Stimulated activated CD4-positive, alpha-beta T cell treated with anti-CD3 and anti-CD28 coated beads, Interleukin-15, amount 100 ng/mL, for 1 hour (primary cell): ENCODE results near the gene LARP1B.
"Not testable (repeated sequence)": the region's sequence is repeated elsewhere in the genome, so short reads cannot be mapped to it uniquely, and the experiment has no call there.

ENCODE experiments used
- DNase-seq, 2 donors: peaks; one replicate each; pipeline ENCODE4 v3.0.0-alpha.2; 2020; ENCODE audit warnings: low read depth in 1 of 2, low spot score in 1 of 2

Gene LARP1B

DNA sequence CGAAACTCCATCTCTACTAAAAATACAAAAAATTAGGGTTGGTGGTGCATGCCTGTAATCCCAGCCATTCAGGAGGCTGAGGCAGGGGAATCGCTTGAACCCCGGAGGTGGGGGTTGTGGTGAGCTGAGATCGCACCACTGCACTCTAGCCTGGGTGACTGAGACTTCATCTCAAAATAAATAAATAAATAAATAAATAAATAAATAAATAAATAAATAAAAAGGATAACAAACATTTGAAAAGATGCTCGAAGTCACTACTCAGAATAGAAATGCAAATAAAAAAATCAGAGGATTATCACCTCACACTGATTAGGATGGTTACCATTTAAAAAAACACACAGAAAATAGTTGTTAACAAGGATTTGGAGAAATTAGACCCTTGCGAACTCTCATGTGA lies 73.8 kb downstream of the LARP1B start:
- DNase-seq = no peak

DNA sequence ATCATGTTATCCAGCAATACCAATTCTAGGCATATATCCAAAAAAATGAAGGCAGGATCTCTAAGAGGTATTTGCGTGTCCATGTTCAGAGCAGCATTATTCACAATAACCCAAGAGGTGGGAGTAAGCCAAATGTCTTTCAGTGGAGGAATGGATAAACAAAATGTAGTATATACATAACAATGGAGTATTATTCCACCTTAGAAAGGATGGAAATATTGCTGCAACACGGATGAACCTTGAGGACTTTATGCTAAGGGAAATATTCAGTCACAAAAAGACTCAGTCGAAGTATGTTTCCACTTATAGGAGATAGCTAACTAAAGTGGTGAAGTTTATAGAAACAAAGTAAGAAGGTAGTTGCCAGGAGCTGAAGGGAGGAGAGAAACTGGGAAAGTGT lies 74.3 kb downstream of the LARP1B start:
- DNase-seq = no peak

DNA sequence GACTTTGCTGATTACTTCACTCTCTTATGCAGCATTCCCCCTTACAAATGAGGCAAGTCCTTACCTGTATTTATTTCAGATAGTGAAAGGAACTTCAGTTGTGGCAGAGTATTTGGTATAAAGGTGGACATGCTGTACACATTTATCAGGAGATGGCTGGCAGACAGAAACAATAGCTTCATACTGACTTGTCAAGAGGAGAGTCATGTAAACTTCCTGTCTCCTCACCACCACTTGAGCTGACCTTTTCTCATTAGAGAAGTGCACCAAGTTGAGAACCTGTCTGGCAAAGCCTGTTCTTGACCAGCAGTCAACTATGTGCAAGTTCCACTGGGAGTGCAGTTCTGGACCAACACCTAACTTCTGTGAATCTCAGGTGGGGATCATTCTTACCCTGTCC lies 80.8 kb downstream of the LARP1B start:
- no peak for DNase-seq

DNA sequence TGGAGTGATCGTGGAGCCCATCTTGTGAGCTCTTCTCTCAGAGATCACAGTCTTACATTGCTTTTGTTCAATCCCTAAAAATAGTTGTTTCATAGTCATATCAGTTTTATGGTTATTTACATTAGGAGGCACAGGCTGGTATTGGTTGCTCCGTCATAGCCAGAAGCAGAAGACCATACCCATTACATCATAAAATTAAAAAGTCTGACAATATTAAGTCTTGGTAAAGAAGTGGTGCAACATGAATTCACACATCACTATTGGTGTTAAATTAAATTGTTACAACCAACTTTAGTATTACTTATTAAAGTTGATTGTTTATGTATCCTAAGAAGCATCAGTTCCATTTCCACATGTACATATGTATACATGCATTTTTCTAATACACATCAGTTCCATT lies 84.6 kb downstream of the LARP1B start:
- no peak for DNase-seq

DNA sequence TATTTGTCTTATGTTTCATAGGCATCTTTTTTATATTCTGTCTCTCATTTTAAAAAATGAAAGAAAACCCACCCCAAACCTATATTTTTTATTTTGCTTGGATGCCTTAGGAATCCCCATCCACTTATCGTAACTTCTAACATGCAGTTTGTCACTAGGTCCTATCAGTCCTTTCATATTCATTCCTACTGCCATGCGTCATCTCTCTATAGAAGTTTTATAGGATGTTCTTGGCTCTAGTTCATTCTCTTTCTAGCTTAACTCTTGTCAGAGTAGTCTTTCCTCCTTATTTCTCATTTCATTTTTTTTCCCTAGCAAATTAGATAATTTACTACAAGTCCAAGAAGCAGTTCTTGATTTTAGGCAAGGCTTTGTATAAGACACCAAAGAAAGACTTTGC lies 92.7 kb downstream of the LARP1B start:
- DNase-seq = no peak

DNA sequence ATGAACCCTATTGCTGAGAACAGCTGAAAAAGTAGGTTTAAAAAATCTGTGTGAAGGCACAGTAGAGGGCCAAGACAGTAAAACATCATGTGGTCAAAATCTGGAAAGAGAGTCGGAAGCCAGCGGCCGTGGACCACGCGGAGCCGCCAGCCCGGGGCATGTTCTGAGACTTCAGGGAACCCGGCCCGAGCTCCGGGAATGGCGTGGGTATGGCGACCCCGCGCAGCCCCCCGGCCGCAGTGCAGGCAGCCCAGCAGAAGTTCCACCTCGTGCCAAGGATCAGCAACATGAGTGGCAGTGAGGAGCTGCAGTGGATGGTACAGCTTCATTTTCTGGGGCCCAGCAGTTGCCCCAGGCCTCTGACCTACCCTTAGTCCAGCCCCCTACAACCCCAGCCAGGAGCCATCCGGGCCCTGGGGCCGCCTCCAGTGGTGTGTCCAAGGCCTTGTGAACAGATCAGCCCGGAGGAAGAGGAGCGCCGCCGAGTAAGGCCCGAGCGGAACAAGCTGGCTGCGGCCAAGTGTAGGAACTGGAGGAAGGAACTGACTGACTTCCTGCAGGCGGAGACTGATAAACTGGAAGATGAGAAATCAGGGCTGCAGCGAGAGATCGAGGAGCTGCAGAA lies 94.2 kb downstream of the LARP1B start:
- DNase-seq = no peak

DNA sequence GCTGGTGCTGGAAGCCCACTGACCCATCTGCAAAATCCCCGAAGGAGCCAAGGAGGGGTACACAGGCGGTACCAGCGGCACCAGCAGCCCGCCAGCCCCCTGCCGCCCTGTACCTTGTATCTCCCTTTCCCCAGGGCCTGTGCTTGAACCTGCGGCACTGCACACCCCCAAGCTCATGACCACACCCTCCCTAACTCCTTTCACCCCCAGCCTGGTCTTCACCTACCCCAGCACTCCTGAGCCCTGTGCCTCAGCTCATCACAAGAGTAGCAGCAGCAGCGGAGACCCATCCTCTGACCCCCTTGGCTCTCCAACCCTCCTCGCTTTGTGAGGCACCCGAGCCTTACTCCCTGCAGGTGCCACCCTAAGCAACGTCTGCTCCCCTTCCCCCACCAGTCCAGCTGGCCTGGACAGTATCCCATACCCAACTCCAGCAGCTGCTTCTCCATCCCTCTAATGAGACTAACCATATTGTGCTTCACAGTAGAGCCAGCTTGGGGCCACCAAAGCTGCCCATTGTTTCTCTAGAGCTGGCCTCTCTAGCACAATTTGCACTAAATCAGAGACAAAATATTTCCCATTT lies 94.9 kb downstream of the LARP1B start:
- no peak for DNase-seq

DNA sequence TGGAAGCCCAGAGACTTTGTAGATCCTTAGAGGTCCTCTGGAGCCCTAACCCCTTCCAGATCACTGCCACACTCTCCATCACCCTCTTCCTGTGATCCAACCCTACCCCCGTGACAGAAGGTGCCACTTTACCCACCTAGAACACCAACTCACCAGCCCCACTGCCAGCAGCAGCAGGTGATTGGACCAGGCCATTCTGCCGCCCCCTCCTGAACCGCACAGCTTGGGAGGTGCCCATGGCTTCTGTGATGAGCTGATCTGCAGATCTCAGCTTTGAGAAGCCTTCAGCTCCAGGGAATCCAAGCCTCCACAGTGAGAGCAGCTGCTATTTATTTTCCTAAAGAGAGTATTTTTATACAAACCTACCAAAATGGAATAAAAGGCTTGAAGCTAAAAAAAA lies 95.4 kb downstream of the LARP1B start:
- not testable (repeated sequence) for DNase-seq

DNA sequence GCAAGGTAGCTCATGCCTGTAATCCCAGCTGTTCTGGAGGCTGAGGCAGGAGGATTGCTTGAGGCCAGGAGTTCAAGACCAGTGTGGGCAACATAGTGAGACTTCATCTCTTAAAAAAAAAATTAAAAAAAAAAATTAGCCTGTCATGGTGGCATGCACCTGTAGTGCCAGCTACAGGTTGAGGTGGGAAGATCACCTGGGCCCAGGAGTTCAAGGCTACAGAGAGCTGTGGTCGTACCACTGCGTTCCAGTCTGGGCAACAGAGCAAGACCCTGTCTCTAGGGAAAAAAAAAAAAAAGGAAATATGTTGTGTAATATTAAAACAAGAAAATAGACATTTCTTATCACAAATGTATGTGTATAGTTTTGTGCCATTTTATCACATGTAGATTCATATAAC lies 97.8 kb downstream of the LARP1B start:
- DNase-seq = no peak

DNA sequence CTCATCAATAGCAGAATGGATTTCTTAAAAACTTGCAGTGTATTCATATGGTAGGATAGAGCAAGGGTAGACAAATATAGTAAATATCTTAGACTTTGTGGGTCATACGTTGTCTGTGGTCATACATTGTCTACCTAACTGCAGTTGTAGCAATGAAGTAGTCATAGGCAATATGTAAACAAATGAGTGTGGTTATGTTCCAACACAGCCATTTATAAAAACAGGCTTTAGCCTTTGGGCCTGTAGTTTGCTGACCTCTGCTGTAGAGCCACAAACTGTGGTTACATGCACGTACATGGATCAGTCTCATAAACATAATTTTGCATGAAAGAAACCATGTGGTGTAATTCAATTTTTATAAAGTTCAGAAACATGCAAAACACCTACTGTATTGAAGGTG lies 98.9 kb downstream of the LARP1B start:
- no peak for DNase-seq

DNA sequence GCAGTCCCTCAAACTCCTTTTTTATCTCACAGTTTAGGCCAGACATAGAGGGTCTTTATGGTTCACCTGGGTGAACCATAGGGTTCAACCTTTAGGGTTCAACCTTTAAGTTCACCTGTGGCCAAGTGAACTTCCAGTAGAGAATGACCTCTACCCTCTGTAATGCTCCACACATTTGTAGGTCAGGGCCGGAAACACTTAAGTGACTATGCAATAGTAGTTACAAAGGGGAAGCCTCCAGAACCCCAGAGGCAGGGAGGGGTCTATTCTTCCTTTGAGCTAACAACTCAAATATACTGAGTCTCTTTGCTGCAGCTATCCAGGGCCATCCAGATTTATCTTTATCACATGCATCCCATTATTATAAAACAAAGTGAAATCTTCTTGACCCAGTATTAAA lies 100.0 kb downstream of the LARP1B start:
- no peak for DNase-seq

DNA sequence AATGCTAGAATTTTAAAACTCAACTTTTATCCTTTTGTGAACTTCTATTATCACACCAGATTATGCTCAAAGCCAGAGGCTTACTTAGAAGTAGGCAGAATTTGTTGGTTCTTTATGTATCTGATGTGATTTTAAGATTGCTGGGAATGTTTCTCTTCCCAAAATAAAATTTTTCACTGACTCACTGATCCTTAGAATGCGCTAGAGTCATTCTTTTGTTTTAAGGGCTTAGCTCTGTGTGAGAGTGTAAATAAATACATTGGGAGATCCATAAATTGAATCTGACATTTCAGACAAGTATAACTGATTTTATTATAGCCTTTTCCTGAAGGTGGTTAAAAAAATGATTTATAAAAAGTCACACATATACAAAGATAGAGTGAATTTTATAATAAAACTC lies 101.3 kb downstream of the LARP1B start:
- no peak for DNase-seq

DNA sequence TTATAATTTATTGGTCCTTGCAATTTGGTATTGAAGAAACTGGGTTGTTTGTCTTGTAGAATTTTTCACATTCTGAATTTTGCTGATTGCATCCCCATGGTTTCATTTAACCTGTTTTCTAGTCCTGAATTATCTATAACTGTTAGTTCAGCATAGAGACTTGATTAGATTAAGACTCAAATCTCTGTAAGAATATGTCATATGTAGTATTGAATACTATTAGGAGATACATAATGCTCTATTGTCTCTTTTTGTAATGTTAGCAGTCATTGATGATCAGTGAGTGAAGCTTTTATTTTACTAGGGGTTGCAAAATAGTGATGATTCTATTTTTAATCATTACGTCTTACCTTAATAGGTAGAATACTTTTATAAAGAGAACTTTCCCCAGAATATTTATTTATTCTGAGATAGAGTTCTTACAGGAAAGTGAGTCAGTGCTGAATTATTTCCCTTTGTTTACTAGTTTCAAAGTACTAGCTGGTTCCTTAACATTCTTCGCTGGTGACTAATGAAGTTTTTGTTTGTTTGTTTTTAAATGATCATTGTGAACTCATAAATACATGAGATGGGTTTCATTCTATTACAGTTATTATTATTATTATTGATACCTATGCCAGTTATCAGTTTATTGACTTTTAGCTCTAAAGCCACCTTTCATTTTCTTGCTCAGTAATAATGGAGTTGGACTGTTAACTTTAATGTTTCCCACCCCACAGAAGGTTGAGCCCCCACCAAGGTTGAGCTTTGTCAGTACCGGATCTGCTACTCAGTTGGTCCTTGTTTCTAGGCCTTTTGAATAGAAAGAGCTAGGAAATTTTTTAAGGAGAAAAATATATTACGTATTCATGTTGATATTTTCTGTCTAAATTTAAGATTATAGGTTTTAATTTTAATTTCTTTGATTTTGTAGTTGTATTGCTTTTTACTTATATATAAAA lies 102.3 kb downstream of the LARP1B start:
- no peak for DNase-seq

DNA sequence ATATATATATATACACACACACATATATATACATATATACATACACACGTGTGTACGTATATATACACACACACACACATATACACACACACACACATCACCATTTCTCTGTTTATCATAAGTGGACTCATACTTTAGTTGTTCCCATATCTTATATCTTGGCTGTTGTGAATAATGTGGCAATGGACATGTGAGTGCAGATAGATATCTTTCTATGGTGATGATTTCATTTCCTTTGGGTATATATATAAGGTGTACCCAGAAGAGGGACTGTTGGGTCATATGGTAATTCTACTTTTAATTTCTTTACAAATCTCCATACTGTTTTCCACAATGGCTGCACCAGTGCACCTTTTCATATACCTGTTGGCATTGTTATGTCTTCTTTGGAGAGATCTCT lies 105.9 kb downstream of the LARP1B start:
- no peak for DNase-seq

DNA sequence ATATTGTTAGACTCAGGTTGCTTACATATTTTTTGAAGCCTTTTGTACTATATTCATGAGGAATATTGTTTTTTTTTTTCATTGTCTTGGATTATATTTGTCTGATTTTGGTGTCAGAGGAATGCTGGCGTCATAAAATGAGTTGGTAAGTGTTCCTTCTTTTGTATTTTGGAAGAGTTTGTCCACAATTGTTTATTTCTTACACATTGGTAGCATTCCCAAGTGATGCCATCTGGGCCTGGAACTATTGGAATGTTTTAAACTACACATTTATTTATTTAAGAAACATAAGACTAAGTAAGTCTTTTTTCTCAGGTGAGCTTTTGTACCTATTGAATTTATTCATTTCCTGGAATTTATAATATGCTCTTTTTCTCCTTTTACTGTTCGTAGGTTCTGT lies 107.6 kb downstream of the LARP1B start:
- DNase-seq = no peak

DNA sequence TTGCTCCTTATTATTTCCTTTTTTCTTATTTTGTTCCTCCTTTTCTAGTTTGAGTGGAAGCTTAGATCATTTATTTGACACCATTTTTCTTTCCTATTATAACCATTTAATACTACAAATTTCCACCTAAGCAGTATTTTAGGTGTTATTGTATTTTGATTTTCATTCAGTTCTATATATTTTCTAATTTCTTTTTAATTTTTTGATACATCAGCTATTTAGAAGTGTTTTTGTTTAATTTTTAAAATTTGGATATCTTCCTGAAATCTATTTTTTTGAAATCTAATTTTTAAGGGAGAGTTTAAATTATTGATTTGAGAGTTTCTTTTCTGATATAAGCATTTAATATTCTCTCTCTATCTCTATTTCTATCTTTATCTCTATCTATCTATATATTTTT lies 108.1 kb downstream of the LARP1B start:
- DNase-seq = no peak

DNA sequence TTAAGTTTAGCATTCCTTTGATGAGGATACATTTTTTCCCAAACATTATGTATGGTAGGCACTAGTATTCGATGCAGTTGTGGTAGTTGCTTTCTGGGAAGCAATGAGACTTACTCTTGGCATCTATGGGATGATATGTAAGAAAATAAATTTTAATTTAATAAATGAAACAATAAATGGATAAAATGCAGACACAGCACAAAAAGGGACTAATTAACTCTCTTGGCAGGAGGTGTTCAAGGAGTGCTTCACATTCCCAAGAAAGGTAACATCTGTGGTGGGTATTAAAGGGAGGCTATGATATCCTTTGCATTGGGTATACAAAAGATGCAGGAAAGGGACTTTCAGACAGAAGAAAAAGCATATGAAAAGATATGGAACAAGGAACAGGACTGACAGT lies 115.5 kb downstream of the LARP1B start:
- no peak for DNase-seq

DNA sequence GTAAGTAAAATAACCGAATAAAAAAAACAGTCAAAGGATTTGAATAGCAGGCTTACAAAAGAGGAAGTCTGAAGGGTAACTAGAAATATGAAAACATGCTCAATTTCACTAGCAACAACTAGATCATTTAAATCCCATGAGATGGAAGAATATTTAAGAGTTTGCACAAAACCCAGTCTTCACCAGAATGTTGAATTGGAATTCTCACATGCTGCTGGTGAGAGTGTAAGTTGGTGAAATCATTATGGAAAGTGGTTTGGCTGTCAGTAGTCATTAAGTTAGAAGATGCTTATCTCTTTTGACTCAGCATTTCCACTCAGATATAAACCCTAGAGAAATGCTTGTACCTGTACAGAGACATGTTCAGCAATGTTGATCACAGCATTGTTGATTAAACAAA lies 116.4 kb downstream of the LARP1B start:
- no peak for DNase-seq

DNA sequence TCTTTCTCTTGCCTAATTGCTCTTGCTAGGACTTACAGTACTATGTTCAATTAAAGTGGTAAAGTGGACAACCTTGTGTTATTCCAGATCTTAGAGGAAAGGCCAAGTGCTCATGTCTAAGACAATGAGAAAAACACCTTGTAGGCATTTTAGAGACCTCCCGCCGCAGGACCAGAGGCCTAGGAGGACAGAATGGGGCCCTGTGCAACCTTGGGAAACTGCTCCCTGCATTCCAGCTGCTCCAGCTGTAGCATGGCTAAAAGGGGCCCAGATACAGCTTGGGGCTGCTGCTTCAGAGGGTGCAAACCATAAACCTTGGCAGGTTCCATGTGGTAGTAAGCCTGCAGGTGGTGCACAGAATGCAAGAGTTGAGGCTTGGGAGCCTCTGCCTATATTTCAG lies 125.5 kb downstream of the LARP1B start:
- no peak for DNase-seq

DNA sequence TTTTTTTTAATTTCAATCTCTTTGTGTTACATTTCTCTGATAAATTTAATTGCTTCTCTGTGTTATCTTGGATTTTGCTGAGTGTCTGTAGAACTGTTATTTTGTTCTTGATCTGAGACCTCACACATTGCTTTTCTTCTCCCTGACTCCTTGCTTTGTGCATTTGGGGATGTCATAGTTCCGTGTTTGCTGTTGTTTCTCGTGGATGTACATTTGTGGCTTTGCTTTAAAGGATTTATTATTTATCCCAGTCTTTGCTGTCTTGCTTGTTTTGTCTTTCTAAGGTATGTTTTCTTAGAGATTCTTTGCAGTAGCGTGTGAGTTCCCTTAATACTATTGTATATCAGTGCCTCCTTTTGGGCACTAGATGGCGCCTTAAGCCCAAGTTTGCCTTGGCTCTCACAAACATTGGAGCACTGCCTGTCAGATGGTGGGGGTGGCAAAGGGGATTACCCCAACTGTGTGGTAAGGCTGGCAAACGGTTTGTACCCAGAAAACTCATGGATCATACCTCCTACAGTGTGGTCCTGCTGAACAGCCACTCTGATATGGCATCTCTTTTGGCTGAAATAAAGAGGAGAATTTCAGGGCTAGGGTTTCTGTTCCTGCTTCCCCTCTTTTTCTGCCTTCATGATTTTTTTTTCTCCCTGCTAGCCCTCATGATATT lies 130.1 kb downstream of the LARP1B start:
- DNase-seq = peak; percentile 29 to 31

DNA sequence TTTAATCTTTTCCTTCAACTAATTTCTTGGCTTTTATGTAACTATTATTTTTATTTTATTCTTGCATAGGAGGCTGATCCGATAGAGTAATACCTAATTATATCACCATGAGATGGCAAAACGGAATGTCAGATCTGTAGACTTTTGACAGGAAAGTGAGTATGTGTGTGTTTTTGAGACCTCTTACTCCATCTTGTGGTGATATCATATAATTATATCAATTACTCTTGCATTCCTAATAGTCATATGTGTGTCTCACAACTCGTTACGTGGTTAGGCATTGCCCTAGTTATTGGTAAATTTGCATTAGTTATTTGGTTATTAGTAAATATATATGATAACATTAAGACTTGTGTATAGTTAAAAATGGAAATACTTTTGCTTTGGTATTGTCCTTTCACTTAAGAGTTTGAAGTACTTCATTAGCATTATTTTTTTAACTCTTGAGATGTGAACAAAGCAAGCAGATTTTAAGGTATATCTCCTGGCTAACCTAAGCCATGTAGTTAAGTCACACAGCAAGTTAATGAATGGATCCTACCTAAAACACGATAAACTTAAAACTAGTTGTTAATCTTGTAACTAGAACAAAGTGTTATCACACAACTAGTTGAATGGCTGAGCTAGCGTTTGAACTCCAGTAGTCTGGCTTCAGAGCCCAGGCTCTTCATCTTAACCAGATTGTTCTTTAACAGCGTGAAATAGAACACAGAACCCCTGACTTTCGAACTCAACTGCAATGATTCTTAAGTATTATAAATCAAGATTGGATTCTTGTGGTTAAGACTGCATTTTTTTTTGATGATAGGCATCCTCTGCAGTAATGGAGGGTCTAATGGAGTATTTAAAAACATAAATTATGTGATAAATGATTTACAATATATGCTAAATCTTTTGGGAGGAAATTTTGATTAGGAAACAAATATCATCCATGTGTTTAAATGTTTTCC lies 159.4 kb downstream of the LARP1B start:
- DNase-seq = no peak
